H1 (cell line): ENCODE data around the gene NARS2. TPM values are rescaled to one million over a fixed set of nuclear protein-coding genes. Genes with fewer than 3 reads are reported as not detected.
"Not testable (repeated sequence)": the region's sequence is repeated elsewhere in the genome, so short reads cannot be mapped to it uniquely, and the experiment has no call there.

Source experiments
- CTCF ChIA-PET: fragments of 300-600 bp; sonication (Branson Sonifier 250); formaldehyde crosslinking; loops from one replicate; lab custom pipeline; 2021; ENCODE audit not compliant: partially characterized antibody; lab: Charles Lee
- POLR2A ChIA-PET: fragments of 300-600 bp; sonication (Branson Sonifier 250); formaldehyde crosslinking; loops from one replicate; lab custom pipeline; 2021; ENCODE audit warnings: inconsistent platforms; ENCODE audit not compliant: partially characterized antibody; lab: Charles Lee
- DNase-seq, 2 experiments: peaks; one replicate each; pipeline versions ENCODE4 v3.0.0 to v3.0.0-alpha.2; 2010 to 2022; ENCODE audit warnings: low spot score in 2 of 2, low read depth in 1 of 2, mixed read lengths in 1 of 2
- FAIRE-seq: peaks from 2 replicates; lab custom pipeline; 2011; peaks lifted over from hg19 to GRCh38; lab: Jason Lieb, UNC
- H2AFZ ChIP-seq: 2 replicates; pipeline ENCODE4 v1.8.1; 2012; ENCODE audit warnings: low read length, inconsistent platforms
- H2AK5ac ChIP-seq: 2 replicates; pipeline ENCODE4 v1.6.1; 2013; ENCODE audit warnings: low read depth, low read length
- H2BK120ac ChIP-seq: replicated peaks from 2 replicates; pipeline ENCODE3; 2013; ENCODE audit warnings: low read depth, low read length, inconsistent platforms
- H2BK12ac ChIP-seq: 2 replicates; pipeline ENCODE4 v1.6.1; 2013; ENCODE audit warnings: low read depth, low read length
- H2BK15ac ChIP-seq: 2 replicates; pipeline ENCODE4 v1.6.1; 2013; ENCODE audit warnings: low read length
- H2BK20ac ChIP-seq: 2 replicates; pipeline ENCODE4 v1.6.1; 2013; ENCODE audit warnings: low read length
- H2BK5ac ChIP-seq: 2 replicates; pipeline ENCODE4 v1.6.1; 2013; ENCODE audit warnings: low read depth, low read length
- H3K14ac ChIP-seq: 2 replicates; pipeline ENCODE4 v1.6.1; 2013; ENCODE audit warnings: inconsistent platforms; ENCODE audit not compliant: insufficient read length
- H3K18ac ChIP-seq: 2 replicates; pipeline ENCODE4 v1.6.1; 2013; ENCODE audit warnings: low read length; ENCODE audit errors: extremely low read depth
- H3K23ac ChIP-seq: 2 replicates; pipeline ENCODE4 v1.6.1; 2013; ENCODE audit warnings: inconsistent platforms; ENCODE audit not compliant: insufficient read length
- H3K23me2 ChIP-seq: 2 replicates; pipeline ENCODE4 v1.6.1; 2013; ENCODE audit warnings: low read depth, low read length
- H3K27ac ChIP-seq: 2 replicates; pipeline ENCODE4 v1.6.1; 2011; ENCODE audit warnings: low read depth, low read length, inconsistent platforms
- H3K27me3 ChIP-seq, 4 experiments: replicated peaks in 1 of 4; 1 replicate in 1 of 4; 2 replicates in 3 of 4; pipeline versions ENCODE4 v1.6.1 to v1.8.1; 2011 to 2013; ENCODE audit warnings: low read length in 3 of 4, mild to moderate bottlenecking in 3 of 4, inconsistent platforms in 2 of 4, mixed read lengths in 2 of 4, moderate library complexity in 1 of 4; ENCODE audit not compliant: control insufficient read depth in 3 of 4, insufficient read depth in 3 of 4; ENCODE audit errors: extremely low read depth in 1 of 4
- H3K36me3 ChIP-seq, 4 experiments: 2 replicates each; pipeline versions ENCODE4 v1.6.1 to v1.8.1; 2011 to 2013; ENCODE audit warnings: mild to moderate bottlenecking in 4 of 4, low read length in 3 of 4, moderate library complexity in 2 of 4, control low read depth in 1 of 4, inconsistent platforms in 1 of 4; ENCODE audit not compliant: insufficient read depth in 4 of 4, control insufficient read depth in 2 of 4
- H3K4ac ChIP-seq: replicated peaks from 2 replicates; pipeline ENCODE3; 2013; ENCODE audit warnings: low read length, low read depth, mixed read lengths, inconsistent platforms; ENCODE audit not compliant: insufficient read length
- H3K4me1 ChIP-seq, 4 experiments: replicated peaks in 1 of 4; 1 replicate in 1 of 4; 2 replicates in 3 of 4; pipeline versions ENCODE4 v1.6.1 to v1.8.1; 2011 to 2013; ENCODE audit warnings: low read length in 3 of 4, inconsistent platforms in 2 of 4, mixed read lengths in 1 of 4; ENCODE audit not compliant: insufficient read depth in 4 of 4, control insufficient read depth in 3 of 4
- H3K4me2 ChIP-seq, 2 experiments: 2 replicates each; pipeline versions ENCODE4 v1.6.1 to v1.8.1; 2011 to 2013; ENCODE audit warnings: low read depth in 2 of 2, low read length in 2 of 2, control low read depth in 1 of 2, inconsistent platforms in 1 of 2, mild to moderate bottlenecking in 1 of 2; ENCODE audit not compliant: insufficient read depth in 1 of 2
- H3K4me3 ChIP-seq, 4 experiments: fragments of 200-600, 300-600 bp in 1 of 4; sonication (generic), shearing (Covaris generic), sonication (Bioruptor Twin) in 1 of 4; 2 replicates each; pipeline versions ENCODE4 v1.5.1 to v1.8.1; 2011 to 2016; ENCODE audit warnings: low read length in 4 of 4, low read depth in 3 of 4, control low read depth in 2 of 4, inconsistent platforms in 2 of 4, mild to moderate bottlenecking in 2 of 4, mixed read lengths in 1 of 4, moderate library complexity in 1 of 4; ENCODE audit not compliant: insufficient read depth in 2 of 4; ENCODE audit errors: extremely low read depth in 1 of 4
- H3K56ac ChIP-seq: replicated peaks from 2 replicates; pipeline ENCODE3; 2013; ENCODE audit warnings: low read depth, mild to moderate bottlenecking, mixed read lengths, low read length, inconsistent platforms; ENCODE audit not compliant: insufficient read length
- H3K79me1 ChIP-seq: 2 replicates; pipeline ENCODE4 v1.6.1; 2013; ENCODE audit warnings: low read depth, low read length, control low read depth
- H3K79me2 ChIP-seq, 2 experiments: 2 replicates each; pipeline versions ENCODE4 v1.6.1 to v1.8.1; 2012 to 2013; ENCODE audit warnings: low read length in 2 of 2, mild to moderate bottlenecking in 2 of 2, inconsistent platforms in 1 of 2; ENCODE audit not compliant: insufficient read depth in 2 of 2, control insufficient read depth in 1 of 2
- H3K9ac ChIP-seq, 4 experiments: replicated peaks in 1 of 4; 1 replicate in 1 of 4; 2 replicates in 3 of 4; pipeline versions ENCODE4 v1.6.1 to v1.8.1; 2011 to 2013; ENCODE audit warnings: low read depth in 3 of 4, low read length in 3 of 4, control low read depth in 2 of 4, mild to moderate bottlenecking in 2 of 4, moderate library complexity in 2 of 4, inconsistent platforms in 1 of 4; ENCODE audit errors: extremely low read depth in 1 of 4
- H3K9me3 ChIP-seq, 2 experiments: 2 replicates each; pipeline versions ENCODE4 v1.6.1 to v1.8.1; 2012 to 2013; ENCODE audit warnings: mild to moderate bottlenecking in 2 of 2, moderate library complexity in 2 of 2, control low read depth in 1 of 2, inconsistent platforms in 1 of 2, low read depth in 1 of 2, low read length in 1 of 2, mixed read lengths in 1 of 2; ENCODE audit not compliant: insufficient read depth in 2 of 2
- H4K20me1 ChIP-seq, 2 experiments: replicated peaks in 1 of 2; 2 replicates each; pipeline versions ENCODE3 to v1.8.1; 2011 to 2013; ENCODE audit warnings: inconsistent platforms in 2 of 2, low read length in 2 of 2, mild to moderate bottlenecking in 1 of 2; ENCODE audit not compliant: insufficient read depth in 2 of 2, control insufficient read depth in 1 of 2
- H4K5ac ChIP-seq: 2 replicates; pipeline ENCODE4 v1.6.1; 2013; ENCODE audit warnings: low read length, low read depth, mixed read lengths, inconsistent platforms; ENCODE audit not compliant: insufficient read length
- H4K8ac ChIP-seq: 2 replicates; pipeline ENCODE4 v1.8.0; 2013; ENCODE audit warnings: mild to moderate bottlenecking, moderate library complexity, low read length, inconsistent platforms; ENCODE audit not compliant: insufficient read depth; ENCODE audit errors: extremely low read depth
- H4K91ac ChIP-seq: replicated peaks from 2 replicates; pipeline ENCODE3; 2013; ENCODE audit warnings: low read length, mixed read lengths, inconsistent platforms; ENCODE audit not compliant: insufficient read length
- WGBS, 2 experiments: shearing (Covaris generic) in 1 of 2; methylation state at CpG; one replicate each; pipeline versions ENCODE4 v1.1.6 to v1.1.7; 2013 to 2015; ENCODE audit warnings: low lambda C conversion rate in 2 of 2, mixed read lengths in 2 of 2, inconsistent platforms in 1 of 2, low coverage in 1 of 2, missing lambda C conversion rate in 1 of 2; ENCODE audit not compliant: insufficient replicate concordance in 2 of 2, insufficient coverage in 1 of 2, insufficient read length in 1 of 2; ENCODE audit errors: extremely low coverage in 1 of 2, missing lambda C conversion rate in 1 of 2; 5-methylcytosine and 5-hydroxymethylcytosine counted together
- polyA plus RNA-seq, 7 experiments: library from polyadenylated mRNA; depleted of rRNA in 3 of 7; stranded (reverse) in 5 of 7; unstranded in 2 of 7; fragments of >200 nt in 5 of 7; fragments of 200-250 nt in 2 of 7; gene quantifications; 1 replicate in 5 of 7; 2 replicates in 1 of 7; 4 replicates in 1 of 7; pipeline versions ENCODE4 v1.2.1 to v1.2.3, GENCODE V29; 2011 to 2013; ENCODE audit warnings: missing spikeins in 2 of 7, mixed read lengths in 2 of 7
- total RNA-seq: library from RNA; stranded (reverse); fragmentation: NEBNext Ultra II Directional; extraction: Animal tissue kit (Norgen Biotek cat#: 25700); gene quantifications from 2 replicates; pipeline ENCODE4 v1.2.1, GENCODE V29; 2021

NARS2 gene
- total and polyA plus RNA-seq, 2 of the 8 experiments (the other 6 are each of a cell fraction or from before 2014, with no cell fraction given): 26.2 to 51.6 TPM

DNA sequence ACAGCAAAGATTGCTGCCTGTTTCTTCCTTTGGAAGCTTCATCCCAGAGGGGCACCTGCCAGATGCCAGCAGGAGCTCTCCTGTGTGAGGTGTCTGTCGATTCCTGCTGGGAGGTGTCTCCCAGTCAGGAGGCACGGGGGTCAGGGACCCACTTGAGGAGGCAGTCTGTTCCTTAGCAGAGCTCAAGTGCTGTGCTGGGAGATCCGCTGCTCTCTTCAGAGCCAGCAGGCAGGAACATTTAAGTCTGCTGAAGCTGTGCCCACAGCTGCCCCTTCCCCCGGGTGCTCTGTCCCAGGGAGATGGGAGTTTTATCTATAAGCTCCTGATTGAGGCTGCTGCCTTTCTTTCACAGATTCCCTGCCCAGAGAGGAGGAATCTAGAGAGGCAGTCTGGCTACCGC, 28.1 kb upstream of the NARS2 start:
- H2BK5ac ChIP-seq, H3K9me3 ChIP-seq, POLR2A ChIA-PET, H3K23ac ChIP-seq, H3K79me1 ChIP-seq, H3K18ac ChIP-seq, H3K79me2 ChIP-seq, H3K27ac ChIP-seq, H3K14ac ChIP-seq, H3K56ac ChIP-seq, H2BK15ac ChIP-seq, H2AFZ ChIP-seq, FAIRE-seq, H3K4me2 ChIP-seq, H4K5ac ChIP-seq, H2BK12ac ChIP-seq, DNase-seq, H4K91ac ChIP-seq, H2BK120ac ChIP-seq, H2AK5ac ChIP-seq, H3K36me3 ChIP-seq, H3K4me3 ChIP-seq, H3K27me3 ChIP-seq, H3K4me1 ChIP-seq, H3K4ac ChIP-seq, H3K9ac ChIP-seq, CTCF ChIA-PET, H4K8ac ChIP-seq, H3K23me2 ChIP-seq, H4K20me1 ChIP-seq, H2BK20ac ChIP-seq: not testable (repeated sequence)
- 92% methylated on average over 5 of the region's 5 CpGs; no CpG with 5 or more reads in 1 of the 2 experiments for WGBS, 2 experiments

- H3K9ac ChIP-seq, H3K4me1 ChIP-seq, DNase-seq, H3K27me3 ChIP-seq, H4K20me1 ChIP-seq, H3K36me3 ChIP-seq, H4K91ac ChIP-seq, H3K23me2 ChIP-seq, FAIRE-seq, H3K79me1 ChIP-seq, H3K23ac ChIP-seq, H2BK15ac ChIP-seq, H3K56ac ChIP-seq, H3K18ac ChIP-seq, H4K8ac ChIP-seq, H2BK12ac ChIP-seq, H3K4me2 ChIP-seq, H2BK5ac ChIP-seq, H4K5ac ChIP-seq, POLR2A ChIA-PET, H3K27ac ChIP-seq, H3K4me3 ChIP-seq, H2AK5ac ChIP-seq, H2AFZ ChIP-seq, H2BK120ac ChIP-seq, H3K14ac ChIP-seq, H3K79me2 ChIP-seq, H2BK20ac ChIP-seq, H3K9me3 ChIP-seq, H3K4ac ChIP-seq, CTCF ChIA-PET: not testable (repeated sequence)
- 83% methylated on average over 5 of the region's 5 CpGs; no CpG with 5 or more reads in 1 of the 2 experiments for WGBS, 2 experiments
These were observed 26.4 kb upstream of the NARS2 start for GRCh38 chr11:78601066-78601465.
